ENCODE results near the gene SLAMF7.

SLAMF7 gene

GRCh38 chr1:160745551-160745950 lies 6.5 kb downstream of the SLAMF7 start:
- no peak for DNase-seq (ENCODE audit: low read depth)

- DNase-seq (ENCODE audit: low read depth) = no peak
Observed at GRCh38 chr1:160746836-160747500, 7.9 kb downstream of the SLAMF7 start.

GRCh38 chr1:160747717-160748116 lies 8.7 kb downstream of the SLAMF7 start:
- no peak for DNase-seq (ENCODE audit: low read depth)

- DNase-seq (ENCODE audit: low read depth) = no peak
Observed at GRCh38 chr1:160748181-160748877, 9.3 kb downstream of the SLAMF7 start.

GRCh38 chr1:160748878-160749269 lies 9.8 kb downstream of the SLAMF7 start:
- no peak for DNase-seq (ENCODE audit: low read depth)

GRCh38 chr1:160750608-160751007 lies 11.6 kb downstream of the SLAMF7 start:
- DNase-seq (ENCODE audit: low read depth) = no peak

- no peak for DNase-seq (ENCODE audit: low read depth)
Observed at GRCh38 chr1:160752406-160752805, 13.4 kb downstream of the SLAMF7 start.

- no peak for DNase-seq (ENCODE audit: low read depth)
Observed at GRCh38 chr1:160752924-160753323, 13.9 kb downstream of the SLAMF7 start.

- no peak for DNase-seq (ENCODE audit: low read depth)
Observed at GRCh38 chr1:160753594-160753993, 14.5 kb downstream of the SLAMF7 start.

GRCh38 chr1:160755461-160755860 lies 16.4 kb downstream of the SLAMF7 start:
- no peak for DNase-seq (ENCODE audit: low read depth)

GRCh38 chr1:160755911-160756848 lies 17.1 kb downstream of the SLAMF7 start:
- no peak for DNase-seq (ENCODE audit: low read depth)

GRCh38 chr1:160756849-160757201 lies 17.8 kb downstream of the SLAMF7 start:
- DNase-seq (ENCODE audit: low read depth) = no peak

GRCh38 chr1:160758521-160758920 lies 19.5 kb downstream of the SLAMF7 start:
- no peak for DNase-seq (ENCODE audit: low read depth)

GRCh38 chr1:160759740-160760139 lies 20.7 kb downstream of the SLAMF7 start:
- no peak for DNase-seq (ENCODE audit: low read depth)

- no peak for DNase-seq (ENCODE audit: low read depth)
Observed at GRCh38 chr1:160761046-160761445, 22.0 kb downstream of the SLAMF7 start.

GRCh38 chr1:160761886-160762285 lies 22.8 kb downstream of the SLAMF7 start:
- DNase-seq (ENCODE audit: low read depth) = no peak

GRCh38 chr1:160763993-160764392 lies 24.9 kb downstream of the SLAMF7 start:
- DNase-seq (ENCODE audit: low read depth) = no peak

- DNase-seq (ENCODE audit: low read depth) = no peak
Observed at GRCh38 chr1:160767395-160768294, 28.6 kb downstream of the SLAMF7 start.

- DNase-seq (ENCODE audit: low read depth) = peak; percentile 80
Observed at GRCh38 chr1:160768295-160768657, 29.2 kb downstream of the SLAMF7 start.

- DNase-seq (ENCODE audit: low read depth) = no peak
Observed at GRCh38 chr1:160772331-160772730, 33.3 kb downstream of the SLAMF7 start.

- DNase-seq (ENCODE audit: low read depth) = no peak
Observed at GRCh38 chr1:160773093-160773492, 34.0 kb downstream of the SLAMF7 start.
